ENCODE results near the gene SLC38A9.

The SLC38A9 gene

DNA sequence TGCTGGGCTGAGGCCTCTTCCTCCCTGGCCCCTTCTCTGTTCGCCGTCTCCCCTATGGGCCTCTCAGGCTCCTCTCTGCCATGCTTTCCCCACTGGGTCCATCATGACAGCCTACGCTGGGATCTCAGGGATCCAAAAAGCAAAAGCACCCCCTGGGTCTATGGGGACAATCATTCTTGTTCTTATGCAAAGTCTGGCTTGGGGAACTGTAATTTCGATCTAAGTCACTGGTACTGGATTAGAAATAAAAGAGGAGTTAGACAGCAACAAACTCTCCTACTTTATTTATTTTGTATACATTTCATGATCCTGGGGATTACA lies 86.6 kb downstream of the SLC38A9 start:
- TF ChIP-seq TAF1 (IDR thresholded peaks at IDR 0.05; ENCODE audit: low read depth, low read length) (no peak), POU2F2 (IDR thresholded peaks at IDR 0.05; ENCODE audit: low read depth, low read length) (no peak), PAX5 (IDR thresholded peaks at IDR 0.05; ENCODE audit: insufficient read depth, low read length, severe bottlenecking) (no peak), POLR2AphosphoS5 (IDR thresholded peaks at IDR 0.05; ENCODE audit: low read depth, low read length) (no peak), POLR2A (IDR thresholded peaks at IDR 0.05; ENCODE audit: low read depth, low read length) (no peak), SPI1 (IDR thresholded peaks at IDR 0.05; ENCODE audit: low read depth, low read length) (no peak)
- FAIRE-seq: no peak
- no peak for DNase-seq (ENCODE audit: insufficient read length, low spot score)

DNA sequence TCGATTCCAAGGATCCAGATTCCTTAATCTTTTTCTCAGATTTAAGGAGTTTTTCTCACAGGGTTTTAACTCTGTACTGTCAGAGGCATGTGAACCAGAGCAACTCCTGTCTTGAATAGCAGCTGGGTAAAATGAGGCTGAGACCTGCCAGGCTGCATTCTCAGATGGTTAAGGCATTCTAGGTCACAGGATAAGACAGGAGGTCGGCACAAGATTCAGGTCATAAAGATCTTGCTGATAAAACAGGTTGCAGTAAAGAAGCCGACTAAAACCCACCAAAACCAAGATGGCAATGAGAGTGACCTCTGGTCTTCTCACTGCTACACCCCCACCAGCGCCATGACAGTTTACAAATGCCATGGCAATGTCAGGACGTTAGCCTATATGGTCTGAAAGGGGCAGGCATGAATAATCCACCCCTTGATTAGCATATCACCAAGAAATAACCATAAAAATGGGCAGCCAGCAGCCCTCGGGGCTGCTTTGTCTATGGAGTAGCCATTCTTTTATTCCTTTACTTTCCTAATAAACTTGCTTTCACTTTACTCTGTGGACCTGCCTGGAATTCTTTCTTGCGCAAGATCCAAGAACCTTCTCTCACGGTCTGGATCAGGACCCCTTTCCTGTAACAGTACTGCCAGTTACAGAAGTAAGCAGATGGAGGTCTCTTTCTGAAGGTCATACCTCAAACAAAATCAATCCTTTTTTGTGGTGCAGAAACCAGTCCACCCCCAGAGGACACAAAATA lies 87.1 kb downstream of the SLC38A9 start:
- TF ChIP-seq POLR2A (IDR thresholded peaks at IDR 0.05; ENCODE audit: low read depth, low read length) (no peak), SPI1 (IDR thresholded peaks at IDR 0.05; ENCODE audit: low read depth, low read length) (no peak), PAX5 (IDR thresholded peaks at IDR 0.05; ENCODE audit: insufficient read depth, low read length, severe bottlenecking) (no peak), POU2F2 (IDR thresholded peaks at IDR 0.05; ENCODE audit: low read depth, low read length) (no peak), TAF1 (IDR thresholded peaks at IDR 0.05; ENCODE audit: low read depth, low read length) (no peak), POLR2AphosphoS5 (IDR thresholded peaks at IDR 0.05; ENCODE audit: low read depth, low read length) (no peak)
- no peak for FAIRE-seq
- DNase-seq (ENCODE audit: insufficient read length, low spot score): no peak

DNA sequence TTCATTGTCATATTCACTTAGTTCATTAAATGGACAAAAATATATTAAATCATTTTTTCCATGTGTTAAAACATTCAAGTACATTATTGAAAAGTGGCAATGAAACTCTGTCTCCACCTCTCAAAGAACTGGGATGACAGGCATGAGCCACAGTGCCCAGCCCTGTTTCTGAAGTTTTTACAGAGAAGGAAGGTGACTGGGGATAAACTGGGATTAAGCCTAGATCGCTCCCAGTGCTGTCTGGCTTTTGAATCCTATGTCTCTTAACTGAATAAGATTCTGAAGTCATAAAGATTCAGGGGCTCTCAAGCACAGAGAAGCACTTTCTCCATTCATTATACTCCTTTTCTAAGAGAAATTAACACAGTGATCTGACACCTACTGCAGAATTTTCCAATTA lies 88.3 kb downstream of the SLC38A9 start:
- TF ChIP-seq POU2F2 (IDR thresholded peaks at IDR 0.05; ENCODE audit: low read depth, low read length) (no peak), TAF1 (IDR thresholded peaks at IDR 0.05; ENCODE audit: low read depth, low read length) (no peak)
- FAIRE-seq: no peak
- no peak for DNase-seq (ENCODE audit: insufficient read length, low spot score)

DNA sequence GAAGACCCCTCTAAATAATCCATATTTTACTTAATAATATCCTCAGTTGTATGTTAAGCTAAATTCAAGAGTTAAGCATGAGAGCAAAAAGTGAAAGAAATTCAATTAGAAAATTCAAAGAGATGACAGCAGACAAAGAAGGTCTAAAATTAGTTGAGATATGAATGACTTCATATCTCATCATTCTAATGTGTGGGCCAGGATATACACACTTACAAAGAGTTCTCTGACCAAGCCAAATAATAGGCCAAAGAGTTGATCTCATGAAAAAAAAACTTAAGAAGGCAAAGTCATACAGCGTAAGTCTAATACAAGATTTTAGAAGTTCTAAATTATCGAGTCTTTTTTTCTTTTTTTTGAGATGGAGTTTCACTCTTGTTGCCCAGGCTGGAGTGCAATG lies 89.7 kb downstream of the SLC38A9 start:
- no peak for DNase-seq (ENCODE audit: insufficient read length, low spot score)
- FAIRE-seq: no peak
- TF ChIP-seq POLR2AphosphoS5 (IDR thresholded peaks at IDR 0.05; ENCODE audit: low read depth, low read length) (no peak), POLR2A (IDR thresholded peaks at IDR 0.05; ENCODE audit: low read depth, low read length) (no peak), SPI1 (IDR thresholded peaks at IDR 0.05; ENCODE audit: low read depth, low read length) (no peak), POU2F2 (IDR thresholded peaks at IDR 0.05; ENCODE audit: low read depth, low read length) (no peak)

DNA sequence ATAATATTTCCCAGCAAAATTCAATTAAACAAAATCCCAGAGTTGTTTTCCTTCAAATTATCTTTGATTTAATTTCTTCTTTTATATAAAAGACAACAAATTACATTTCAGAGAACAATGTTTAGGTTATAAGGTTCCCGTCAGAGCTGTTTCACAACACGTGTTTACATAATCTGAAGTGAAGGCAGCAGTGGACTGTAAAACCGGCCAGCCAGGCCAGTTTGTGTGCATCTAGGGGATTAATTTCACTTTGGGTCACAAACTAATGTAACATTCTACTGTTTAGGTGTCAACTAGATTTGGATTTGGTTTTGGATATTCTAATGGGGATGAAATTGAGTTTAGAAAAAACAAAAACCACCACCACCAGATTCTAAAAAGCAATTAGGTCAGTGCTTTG lies 90.9 kb downstream of the SLC38A9 start:
- FAIRE-seq (no peak), DNase-seq (ENCODE audit: insufficient read length, low spot score) (no peak)
- TF ChIP-seq PAX5 (IDR thresholded peaks at IDR 0.05; ENCODE audit: insufficient read depth, low read length, severe bottlenecking) (no peak), POU2F2 (IDR thresholded peaks at IDR 0.05; ENCODE audit: low read depth, low read length) (no peak), SPI1 (IDR thresholded peaks at IDR 0.05; ENCODE audit: low read depth, low read length) (no peak), POLR2A (IDR thresholded peaks at IDR 0.05; ENCODE audit: low read depth, low read length) (no peak), TAF1 (IDR thresholded peaks at IDR 0.05; ENCODE audit: low read depth, low read length) (no peak), POLR2AphosphoS5 (IDR thresholded peaks at IDR 0.05; ENCODE audit: low read depth, low read length) (no peak)

DNA sequence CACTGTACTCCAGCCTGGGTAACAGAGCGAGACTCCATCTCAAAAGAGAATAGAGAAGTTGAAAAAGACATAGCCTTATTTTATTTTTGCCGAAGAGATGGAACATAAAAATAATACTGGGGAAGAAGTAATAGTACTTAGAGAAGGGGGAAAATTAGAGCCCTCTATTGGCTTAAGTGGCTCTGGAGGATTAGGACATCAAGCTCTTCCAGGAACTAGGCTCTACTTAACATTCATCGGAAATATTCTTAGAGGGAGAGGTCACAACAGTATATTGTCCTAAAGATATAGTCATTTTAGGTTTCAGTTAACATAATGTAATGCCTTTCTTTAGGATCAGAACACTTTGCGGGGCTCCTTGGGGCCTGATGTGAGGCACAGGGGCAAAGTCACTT lies 91.4 kb downstream of the SLC38A9 start:
- FAIRE-seq (no peak), DNase-seq (ENCODE audit: insufficient read length, low spot score) (no peak)
- TF ChIP-seq TAF1 (IDR thresholded peaks at IDR 0.05; ENCODE audit: low read depth, low read length) (no peak), POU2F2 (IDR thresholded peaks at IDR 0.05; ENCODE audit: low read depth, low read length) (no peak), POLR2A (IDR thresholded peaks at IDR 0.05; ENCODE audit: low read depth, low read length) (no peak), PAX5 (IDR thresholded peaks at IDR 0.05; ENCODE audit: insufficient read depth, low read length, severe bottlenecking) (no peak), SPI1 (IDR thresholded peaks at IDR 0.05; ENCODE audit: low read depth, low read length) (no peak), POLR2AphosphoS5 (IDR thresholded peaks at IDR 0.05; ENCODE audit: low read depth, low read length) (no peak)

DNA sequence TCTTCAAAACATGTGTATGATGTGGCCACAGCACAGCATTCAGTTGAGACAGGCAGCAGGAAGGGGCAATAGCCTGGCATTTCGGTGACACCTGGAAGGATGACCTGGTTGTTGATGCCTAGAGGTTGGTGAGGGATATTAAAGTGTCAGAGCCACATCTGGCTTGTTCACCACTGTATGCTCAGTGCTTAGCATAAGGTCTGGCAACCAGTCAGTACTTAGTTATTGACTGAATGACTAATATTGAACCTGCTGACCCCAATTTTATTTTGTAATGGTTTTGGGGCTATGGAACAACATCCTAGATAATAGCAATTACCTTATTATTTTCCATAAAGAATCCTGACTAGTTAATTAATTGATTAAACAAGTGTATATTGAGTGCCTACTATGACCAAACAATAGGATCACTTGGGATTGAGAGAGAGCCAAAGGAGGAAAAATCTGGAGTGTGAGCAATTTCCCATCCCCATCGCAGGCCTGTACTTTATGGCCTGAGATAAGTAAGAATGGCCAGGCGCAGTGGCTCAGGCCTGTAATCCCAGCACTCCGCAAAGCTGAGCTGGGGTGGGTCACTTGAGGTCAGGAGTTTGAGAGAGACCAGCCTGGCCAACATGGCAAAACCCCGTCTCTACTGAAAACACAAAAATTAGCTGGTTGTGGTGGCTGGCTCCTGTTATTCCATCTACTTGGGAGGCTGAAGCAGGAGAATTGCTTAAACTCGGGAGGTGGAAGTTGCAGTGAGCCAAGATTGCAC lies 91.9 kb downstream of the SLC38A9 start:
- TF ChIP-seq POU2F2 (IDR thresholded peaks at IDR 0.05; ENCODE audit: low read depth, low read length) (no peak), TAF1 (IDR thresholded peaks at IDR 0.05; ENCODE audit: low read depth, low read length) (no peak), PAX5 (IDR thresholded peaks at IDR 0.05; ENCODE audit: insufficient read depth, low read length, severe bottlenecking) (no peak), POLR2A (IDR thresholded peaks at IDR 0.05; ENCODE audit: low read depth, low read length) (no peak), SPI1 (IDR thresholded peaks at IDR 0.05; ENCODE audit: low read depth, low read length) (no peak), POLR2AphosphoS5 (IDR thresholded peaks at IDR 0.05; ENCODE audit: low read depth, low read length) (no peak)
- no peak for DNase-seq (ENCODE audit: insufficient read length, low spot score)
- FAIRE-seq: peak; percentile 20

DNA sequence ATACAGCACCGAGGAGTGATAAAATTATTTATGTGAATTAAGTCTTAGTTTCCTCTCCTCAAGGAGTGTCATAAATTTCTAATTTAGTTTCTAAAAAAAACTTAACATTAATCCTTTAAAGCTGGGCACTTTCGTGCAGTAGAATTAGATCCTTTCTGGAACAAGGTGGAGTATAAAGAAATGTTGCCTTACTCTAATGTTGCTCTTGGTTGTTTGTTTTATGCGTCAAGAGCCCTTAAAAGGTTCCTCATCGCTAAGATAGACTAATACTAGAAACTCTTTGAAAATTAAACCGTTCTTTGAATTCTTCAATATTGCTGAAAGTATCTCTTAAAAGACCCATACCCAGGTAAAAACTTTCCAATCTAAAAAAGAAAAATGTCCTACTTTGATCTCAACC lies 93.8 kb downstream of the SLC38A9 start:
- no peak for FAIRE-seq
- TF ChIP-seq POLR2A (IDR thresholded peaks at IDR 0.05; ENCODE audit: low read depth, low read length) (no peak), POLR2AphosphoS5 (IDR thresholded peaks at IDR 0.05; ENCODE audit: low read depth, low read length) (no peak), TAF1 (IDR thresholded peaks at IDR 0.05; ENCODE audit: low read depth, low read length) (no peak)
- no peak for DNase-seq (ENCODE audit: insufficient read length, low spot score)

DNA sequence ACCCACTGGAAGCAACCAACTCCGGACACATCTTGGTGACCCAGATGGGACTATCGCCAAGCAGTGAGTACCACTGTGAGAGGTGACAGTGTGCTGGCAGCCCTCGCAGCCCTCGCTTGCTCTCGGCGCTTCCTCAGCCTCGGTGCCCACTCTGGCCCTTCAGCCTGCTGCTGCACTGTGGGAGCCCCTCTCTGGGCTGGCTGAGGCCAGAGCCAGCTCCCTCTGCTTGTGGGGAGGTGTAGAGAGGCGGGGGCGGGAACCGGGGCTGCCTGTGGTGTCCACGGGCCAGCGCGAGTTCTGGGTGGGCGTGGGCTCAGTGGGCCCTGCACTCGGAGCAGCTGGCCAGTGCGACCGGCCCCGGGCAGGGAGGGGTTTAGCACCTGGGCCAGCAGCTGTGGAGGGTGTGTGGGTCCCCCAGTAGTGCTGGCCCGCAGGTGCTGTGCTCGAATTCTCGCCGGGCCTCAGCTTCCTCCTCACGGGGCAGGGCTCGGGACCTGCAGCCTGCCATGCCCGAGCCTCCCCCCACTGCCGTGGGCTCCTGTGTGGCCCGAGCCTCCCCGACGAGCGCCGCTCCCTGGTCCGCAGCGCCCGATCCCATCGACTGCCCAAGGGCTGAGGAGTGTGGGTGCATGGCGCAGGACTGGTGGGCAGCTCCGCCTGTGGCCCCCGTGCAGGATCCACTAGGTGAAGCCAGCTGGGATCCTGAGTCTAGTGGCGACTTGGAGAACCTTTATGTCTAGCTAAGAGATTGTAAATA lies 98.8 kb downstream of the SLC38A9 start:
- FAIRE-seq: no peak
- no peak for DNase-seq (ENCODE audit: insufficient read length, low spot score)

More for the DNA sequence above, 98.8 kb downstream of the SLC38A9 start:
- TF ChIP-seq POLR2A (IDR thresholded peaks at IDR 0.05; ENCODE audit: low read depth, low read length): no peak
- TF ChIP-seq PAX5 (IDR thresholded peaks at IDR 0.05; ENCODE audit: insufficient read depth, low read length, severe bottlenecking): no peak
- no peak for TF ChIP-seq POU2F2 (IDR thresholded peaks at IDR 0.05; ENCODE audit: low read depth, low read length)
- TF ChIP-seq TAF1 (IDR thresholded peaks at IDR 0.05; ENCODE audit: low read depth, low read length): no peak
- TF ChIP-seq SPI1 (IDR thresholded peaks at IDR 0.05; ENCODE audit: low read depth, low read length): no peak
- no peak for TF ChIP-seq POLR2AphosphoS5 (IDR thresholded peaks at IDR 0.05; ENCODE audit: low read depth, low read length)
